SK-N-SH (cell line): ENCODE data around the gene ID2. TPM values are rescaled to one million over a fixed set of nuclear protein-coding genes. Genes with fewer than 3 reads are reported as not detected.

Experiments used
- CTCF ChIA-PET: fragments of 300-600, 350-600 bp; formaldehyde crosslinking; extraction: SDS; loops from one replicate; lab custom pipeline; 2021; lab: Yijun Ruan, JAX
- POLR2A ChIA-PET: fragments of 350-600 bp; sonication (Branson Sonifier 250); formaldehyde crosslinking; extraction: SDS; loops from one replicate; lab custom pipeline; 2020; ENCODE audit warnings: antibody characterized with exemption, inconsistent platforms; lab: Yijun Ruan, JAX
- DNase-seq: peaks from one replicate; pipeline ENCODE4 v3.0.0; 2012
- H2AFZ ChIP-seq: fragments of 200-600 bp; sonication (generic); 2 replicates; pipeline ENCODE4 v1.8.1; 2016; ENCODE audit warnings: antibody characterized with exemption, mild to moderate bottlenecking, low read depth
- H3F3A ChIP-seq: fragments of 200-600 bp; sonication (generic); replicated peaks from 2 replicates; pipeline ENCODE3; 2016; ENCODE audit warnings: antibody characterized with exemption, mild to moderate bottlenecking; ENCODE audit not compliant: insufficient read depth
- H3K27ac ChIP-seq, 2 experiments: fragments of 200-500 bp in 1 of 2; fragments of 200-600 bp in 1 of 2; sonication (Bioruptor generic) in 1 of 2; sonication (generic), shearing (Covaris generic) in 1 of 2; 2 replicates each; pipeline versions ENCODE4 v1.5.1 to v1.6.1; 2014 to 2016; ENCODE audit warnings: low read depth in 2 of 2, inconsistent platforms in 1 of 2, low read length in 1 of 2, mild to moderate bottlenecking in 1 of 2, mixed read lengths in 1 of 2
- H3K27me3 ChIP-seq: fragments of 200-600 bp; sonication (generic), shearing (Covaris generic); 2 replicates; pipeline ENCODE4 v1.6.1; 2016; ENCODE audit warnings: mixed run types; ENCODE audit not compliant: insufficient read depth
- H3K36me3 ChIP-seq, 2 experiments: fragments of 200-500 bp in 1 of 2; fragments of 200-600 bp in 1 of 2; sonication (Bioruptor generic) in 1 of 2; sonication (generic) in 1 of 2; replicated peaks in 1 of 2; 2 replicates each; pipeline versions ENCODE3 to v1.5.1; 2014 to 2016; ENCODE audit warnings: low read length in 1 of 2, mild to moderate bottlenecking in 1 of 2; ENCODE audit not compliant: insufficient read depth in 2 of 2, control insufficient read depth in 1 of 2
- H3K4me1 ChIP-seq, 2 experiments: fragments of 200-500 bp in 1 of 2; fragments of 200-600 bp in 1 of 2; sonication (Bioruptor generic) in 1 of 2; sonication (generic), shearing (Covaris generic) in 1 of 2; 2 replicates each; pipeline versions ENCODE4 v1.5.1 to v1.6.1; 2014 to 2016; ENCODE audit warnings: low read depth in 1 of 2, low read length in 1 of 2, mixed run types in 1 of 2; ENCODE audit not compliant: insufficient read depth in 2 of 2, control insufficient read depth in 1 of 2
- H3K4me2 ChIP-seq: fragments of 200-600 bp; sonication (generic), shearing (Covaris generic); 2 replicates; pipeline ENCODE4 v1.6.1; 2017; ENCODE audit warnings: mixed run types
- H3K4me3 ChIP-seq, 2 experiments: fragments of 200-500 bp in 1 of 2; fragments of 200-600 bp in 1 of 2; sonication (Bioruptor generic) in 1 of 2; sonication (generic), shearing (Covaris generic) in 1 of 2; 2 replicates each; pipeline versions ENCODE4 v1.5.1 to v1.8.1; 2014 to 2016; ENCODE audit warnings: low read depth in 2 of 2, inconsistent platforms in 1 of 2, low read length in 1 of 2, mild to moderate bottlenecking in 1 of 2, mixed read lengths in 1 of 2, moderate library complexity in 1 of 2
- H3K79me2 ChIP-seq: fragments of 200-600 bp; sonication (generic); 2 replicates; pipeline ENCODE4 v1.8.1; 2017; ENCODE audit warnings: mild to moderate bottlenecking; ENCODE audit not compliant: insufficient read depth
- H3K9ac ChIP-seq: fragments of 200-600 bp; sonication (generic); 2 replicates; pipeline ENCODE4 v1.6.1; 2017; ENCODE audit warnings: mixed run types
- H3K9me2 ChIP-seq: fragments of 200-600 bp; sonication (generic); 2 replicates; pipeline ENCODE4 v1.6.1; 2017; ENCODE audit warnings: mixed run types
- H3K9me3 ChIP-seq: fragments of 200-600 bp; sonication (generic); 2 replicates; pipeline ENCODE4 v1.6.1; 2017; ENCODE audit warnings: mixed run types, mild to moderate bottlenecking, moderate library complexity
- H4K20me1 ChIP-seq: fragments of 200-600 bp; sonication (generic); 2 replicates; pipeline ENCODE4 v1.6.1; 2017; ENCODE audit warnings: mild to moderate bottlenecking, mixed run types; ENCODE audit not compliant: insufficient read depth
- CHD2 ChIP-seq: fragments of 150-350 bp; IDR thresholded peaks from 2 replicates; pipeline ENCODE4 v1.6.1; 2018; ENCODE audit warnings: low read length; ENCODE audit not compliant: partially characterized antibody
- CTCF ChIP-seq: fragments of 200-600 bp; sonication (generic); IDR thresholded peaks from 2 replicates; pipeline ENCODE4 v1.6.1; 2017; ENCODE audit warnings: antibody characterized with exemption, mild to moderate bottlenecking, moderate library complexity
- ELF1 ChIP-seq: IDR thresholded peaks from 2 replicates; pipeline ENCODE4 v1.4.0; 2012
- IRF3 ChIP-seq: fragments of 150-350 bp; IDR thresholded peaks from 2 replicates; pipeline ENCODE4 v1.6.1; 2016; ENCODE audit warnings: mild to moderate bottlenecking, low read depth, low read length
- NFIC ChIP-seq: IDR thresholded peaks from 2 replicates; pipeline ENCODE4 v1.4.0; 2012; ENCODE audit warnings: borderline replicate concordance
- PBX3 ChIP-seq: IDR thresholded peaks from 2 replicates; pipeline ENCODE4; 2012
- RAD21 ChIP-seq: IDR thresholded peaks from 2 replicates; pipeline ENCODE4 v1.6.1; 2012; ENCODE audit warnings: mild to moderate bottlenecking, low read length
- RFX5 ChIP-seq: IDR thresholded peaks from 2 replicates; pipeline ENCODE4 v1.6.1; 2012; ENCODE audit warnings: mild to moderate bottlenecking, improper control_type of control experiment, low read length
- RXRA ChIP-seq: IDR thresholded peaks from 2 replicates; pipeline ENCODE4 v1.4.0; 2012; ENCODE audit warnings: low read depth, mild to moderate bottlenecking, borderline replicate concordance
- SIN3A ChIP-seq: IDR thresholded peaks from 2 replicates; pipeline ENCODE4 v1.6.1; 2012; ENCODE audit warnings: low read depth, mild to moderate bottlenecking, low read length, moderate library complexity, borderline replicate concordance
- SMC3 ChIP-seq: IDR thresholded peaks from 2 replicates; pipeline ENCODE4 v1.6.1; 2012; ENCODE audit warnings: low read depth, low read length, improper control_type of control experiment
- TAF1 ChIP-seq: IDR thresholded peaks from 2 replicates; pipeline ENCODE4 v1.6.1; 2012; ENCODE audit warnings: low read depth, mild to moderate bottlenecking, low read length, moderate library complexity, borderline replicate concordance
- USF1 ChIP-seq: IDR thresholded peaks from 2 replicates; pipeline ENCODE4 v1.4.0; 2012; ENCODE audit warnings: low read depth, borderline replicate concordance
- ZBTB33 ChIP-seq: IDR thresholded peaks from 2 replicates; pipeline ENCODE4 v1.4.0; 2012; ENCODE audit warnings: low read depth, borderline replicate concordance
- WGBS: methylation state at CpG from one replicate; pipeline ENCODE4 v1.1.6; 2017; ENCODE audit warnings: low lambda C conversion rate; 5-methylcytosine and 5-hydroxymethylcytosine counted together
- polyA plus RNA-seq, 3 experiments: library from polyadenylated mRNA; depleted of rRNA; stranded (reverse); fragments of >200 nt; gene quantifications; 2 replicates each; pipeline ENCODE4 v1.2.3, GENCODE V29; 2012
- TF ChIP-seq, protein P1 (sequence below): fragments of 150-350 bp; IDR thresholded peaks from 2 replicates; pipeline ENCODE4 v1.6.1; 2017; ENCODE audit warnings: antibody characterized with exemption, low read length, low read depth, borderline replicate concordance

Gene ID2
- polyA plus RNA-seq, 1 of the 3 experiments (the other 2 are of a cell fraction): 459 TPM

GRCh38 chr2:8677646-8678592, 3.9 kb upstream of the ID2 start (continued):
- no peak for TF ChIP-seq USF1
- no peak; the same call in none of the 2 replicates for TF ChIP-seq PBX3
- peak; percentile 14; the same call in 1 of the 2 replicates for TF ChIP-seq RAD21
- TF ChIP-seq CTCF: no peak
- no peak for TF ChIP-seq RFX5
- no peak for TF ChIP-seq IRF3
- peak; percentile 61; the same call in 1 of the 2 replicates for TF ChIP-seq SIN3A

DNA sequence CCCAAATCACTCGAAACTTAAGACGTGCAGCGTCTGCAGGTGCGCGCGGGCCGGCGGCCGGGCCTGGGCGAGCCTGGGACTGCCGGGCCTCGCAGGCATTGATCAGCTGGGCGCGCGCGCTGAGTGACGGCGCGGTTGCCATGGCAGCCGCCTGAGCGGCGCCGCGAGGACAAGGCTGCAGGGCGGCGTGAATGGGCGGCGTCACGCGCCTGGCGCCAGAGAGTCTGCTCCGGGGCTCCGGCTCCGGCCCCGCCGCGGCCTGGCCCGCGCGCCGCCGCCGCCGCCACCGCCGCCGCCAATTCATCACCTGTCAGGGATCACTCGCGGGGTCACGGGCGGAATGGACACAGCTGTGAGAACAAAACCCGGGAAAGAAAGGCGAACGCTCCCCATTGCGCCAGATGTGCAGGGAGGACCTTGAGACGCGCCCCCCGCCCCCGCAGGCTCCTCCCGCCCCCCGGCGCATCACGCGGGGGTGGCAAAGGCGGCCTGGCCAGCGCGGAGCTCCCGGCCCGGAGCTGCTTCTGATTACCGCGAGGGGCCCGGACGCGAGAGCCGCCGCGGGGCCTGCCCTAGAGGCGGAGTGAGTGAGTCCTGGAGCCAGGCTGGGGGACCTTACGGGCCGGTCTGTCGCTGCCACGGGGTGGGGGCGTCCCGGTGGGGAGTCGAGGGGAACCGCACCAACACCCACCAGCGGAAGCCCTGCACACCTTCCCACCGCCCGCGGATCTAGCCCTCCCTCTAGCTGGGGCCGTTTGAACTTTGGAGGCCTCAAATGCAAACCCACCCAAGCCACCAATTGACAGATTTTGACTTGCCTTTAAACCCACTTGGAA, 2.9 kb upstream of the ID2 start:
- Histone ChIP-seq H3K79me2 (peaks cover 29% of the 10 kb centered on the region), H3K36me3 (peaks cover 0 to 15% of the 10 kb centered on the region in 2 experiments), H3K4me3 (peak overlapping the region; percentile 63 to 80), H3K9me2 (no peaks in the 10 kb centered on the region), H3K9ac (peak overlapping the region; percentile 96), H3K9me3 (no peaks in the 10 kb centered on the region), H2AFZ (no peak overlapping the region), H3K27me3 (no peaks in the 10 kb centered on the region), H3K4me2 (peak overlapping the region; percentile 96), H3K4me1 (peaks cover 23 to 41% of the 10 kb centered on the region in 2 experiments), H3K27ac (peak overlapping the region; percentile 97 to 99), H4K20me1 (peaks cover 20% of the 10 kb centered on the region), H3F3A (peaks cover 58% of the 10 kb centered on the region)
- POLR2A ChIA-PET: interaction anchor here (0.5 to 7.4 kb wide), 7 partner anchors 19 to 1332 kb away, joined by 3 to 154 read pairs (median 4); no protein-coding TSS in a partner anchor
- peak; percentile 93 for DNase-seq
- 2% methylated on average over 36 of the region's 91 CpGs for WGBS
- CTCF ChIA-PET: interaction anchor here (0.9 to 4.9 kb wide), 6 partner anchors 22 to 1582 kb away, joined by 3 to 25 read pairs (median 5); no protein-coding TSS in a partner anchor
- TF ChIP-seq RXRA (no peak), ZBTB33 (no peak), TAF1 (peak; percentile 66), ELF1 (no peak), CHD2 (peak; percentile 70), NFIC (0 out of 2 replicates have a peak, but pooled peaks have one; percentile 25), SMC3 (no peak)
- TF ChIP-seq, protein P1, sequence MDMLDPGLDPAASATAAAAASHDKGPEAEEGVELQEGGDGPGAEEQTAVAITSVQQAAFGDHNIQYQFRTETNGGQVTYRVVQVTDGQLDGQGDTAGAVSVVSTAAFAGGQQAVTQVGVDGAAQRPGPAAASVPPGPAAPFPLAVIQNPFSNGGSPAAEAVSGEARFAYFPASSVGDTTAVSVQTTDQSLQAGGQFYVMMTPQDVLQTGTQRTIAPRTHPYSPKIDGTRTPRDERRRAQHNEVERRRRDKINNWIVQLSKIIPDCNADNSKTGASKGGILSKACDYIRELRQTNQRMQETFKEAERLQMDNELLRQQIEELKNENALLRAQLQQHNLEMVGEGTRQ: no peak
